Measurements from ENCODE around the gene SLC66A3. TPM values are rescaled to one million over a fixed set of nuclear protein-coding genes. Genes with fewer than 3 reads are reported as not detected.

Gene SLC66A3
- 10 to 100 TPM; 11.0 to 14.3 TPM for total RNA-seq
- long read RNA-seq, transcript PQLC3-201 (7 exons, 1,830 nt), result major isoform, 14 of 19 reads
- long read RNA-seq, partial matches to known transcripts, result 0 of 19 reads
- long read RNA-seq, other reads (novel, unspliced or antisense), result 1 of 19 reads

DNA sequence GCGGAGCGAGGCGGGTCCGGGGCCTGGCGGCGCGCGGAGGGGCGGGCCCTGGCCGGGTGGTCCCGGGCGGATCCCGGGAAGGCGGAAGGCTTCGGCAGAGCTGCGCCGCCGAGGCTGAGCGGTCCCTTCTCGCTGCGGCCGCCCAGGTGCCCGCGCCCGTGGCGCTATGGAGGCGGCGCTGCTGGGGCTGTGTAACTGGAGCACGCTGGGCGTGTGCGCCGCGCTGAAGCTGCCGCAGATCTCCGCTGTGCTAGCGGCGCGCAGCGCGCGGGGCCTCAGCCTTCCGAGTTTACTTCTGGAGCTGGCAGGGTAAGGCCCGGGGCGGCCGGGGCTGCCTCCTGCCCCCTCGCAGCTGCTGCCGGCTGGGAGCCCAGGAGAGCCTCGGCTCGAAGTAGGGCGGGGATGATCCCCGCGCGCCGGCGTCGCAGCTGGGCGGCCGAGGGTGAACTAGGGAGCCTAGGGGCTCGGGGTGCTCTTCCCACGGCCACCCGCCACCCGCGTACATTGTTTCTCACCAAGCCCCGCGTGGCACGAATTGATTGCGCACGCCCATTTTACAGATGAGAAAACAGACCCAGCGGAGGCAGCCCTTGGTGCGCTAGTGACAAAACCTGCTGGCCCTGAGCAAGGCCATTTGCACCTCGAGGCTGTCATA lies at the start of gene SLC66A3:
SLC66A3 (plus strand) TSS at position 87 of the 655 bp plus-strand sequence; CDS start at position 167, 80 bp downstream.
- peak; percentile 88 for DNase-seq
- intact Hi-C loops (cut with DNase I), result no loop called here
- ATAC-seq, result peak; percentile 90 to 91

DNA sequence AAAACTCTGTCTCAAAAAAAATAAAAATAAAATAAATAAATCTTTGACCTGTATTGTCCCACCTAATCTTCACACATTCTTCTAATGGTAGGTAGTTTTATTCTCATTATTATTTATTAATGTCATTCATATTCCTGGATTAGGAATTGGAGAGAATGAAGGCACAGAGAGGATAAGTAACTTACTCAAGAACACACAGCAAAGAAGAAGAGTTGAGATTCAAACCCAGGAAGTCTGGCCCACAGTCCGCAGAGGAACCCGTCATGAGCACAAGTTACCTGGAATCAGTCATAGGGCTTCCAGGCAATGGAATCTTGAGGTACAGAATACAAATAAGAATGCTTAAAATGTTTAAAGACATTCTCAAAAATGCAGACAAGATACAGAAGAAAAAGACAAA lies 46.3 kb upstream of the SLC66A3 start:
- intact Hi-C loops (cut with DNase I), result no loop called here
- ATAC-seq (no peak), DNase-seq (no peak)

DNA sequence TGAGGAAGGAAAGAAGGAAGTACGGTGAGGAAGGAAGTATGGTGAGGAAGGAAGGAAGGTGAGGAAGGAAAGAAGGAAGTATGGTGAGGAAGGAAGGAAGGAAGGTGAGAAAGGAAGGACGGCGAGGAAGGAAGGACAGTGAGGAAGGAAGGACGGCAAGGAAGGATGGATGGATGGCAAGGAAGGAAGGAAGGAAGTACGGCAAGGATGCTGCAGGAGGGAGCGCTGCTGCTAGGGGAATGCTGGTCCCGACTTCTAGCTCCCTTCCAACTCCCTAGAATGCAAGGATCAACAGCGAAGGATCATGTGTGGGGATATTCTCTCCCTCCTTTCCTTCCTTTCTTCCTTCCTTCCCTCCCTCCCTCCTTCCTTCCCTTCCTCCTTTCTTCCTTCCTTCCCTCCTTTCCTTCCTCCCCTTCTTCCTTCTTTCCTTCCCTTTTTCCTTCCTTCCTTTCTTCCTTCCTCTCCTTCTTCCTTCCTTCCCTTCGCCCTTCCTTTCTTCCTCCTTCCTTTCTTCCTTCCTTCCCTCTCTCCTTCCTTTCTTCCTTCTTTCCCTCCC lies 42.3 kb upstream of the SLC66A3 start:
- ATAC-seq (no peak), DNase-seq (no peak)
- intact Hi-C loops (cut with DNase I), result loop anchor here in 1 of 2 donors (10.0 kb wide), 1 partner anchor 198 kb away; the partner anchor contains the start of gene KCNF1

DNA sequence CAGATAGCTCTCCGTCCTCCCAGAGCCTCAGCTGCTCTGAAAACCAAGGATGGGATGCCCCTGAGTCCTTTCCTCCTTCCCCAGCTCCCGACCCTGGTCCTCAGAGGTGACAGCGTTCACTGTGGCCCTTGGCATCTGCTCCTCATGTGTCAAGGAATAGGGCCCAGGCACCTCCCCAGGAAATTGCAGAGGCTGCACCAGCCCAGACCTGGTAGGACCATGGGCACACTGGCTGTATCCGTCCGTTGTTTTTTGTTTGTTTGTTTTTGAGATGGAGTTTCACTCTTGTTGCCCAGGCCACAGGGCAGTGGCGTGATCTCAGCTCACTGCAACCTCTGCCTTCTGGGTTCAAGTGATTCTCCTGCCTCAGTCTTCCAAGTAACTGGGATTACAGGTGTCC lies 37.5 kb upstream of the SLC66A3 start:
- no peak for ATAC-seq
- intact Hi-C loops (cut with DNase I), result loop anchor here in 1 of 2 donors (10.0 kb wide), 1 partner anchor 203 kb away; the partner anchor contains the start of gene KCNF1
- no peak for DNase-seq

DNA sequence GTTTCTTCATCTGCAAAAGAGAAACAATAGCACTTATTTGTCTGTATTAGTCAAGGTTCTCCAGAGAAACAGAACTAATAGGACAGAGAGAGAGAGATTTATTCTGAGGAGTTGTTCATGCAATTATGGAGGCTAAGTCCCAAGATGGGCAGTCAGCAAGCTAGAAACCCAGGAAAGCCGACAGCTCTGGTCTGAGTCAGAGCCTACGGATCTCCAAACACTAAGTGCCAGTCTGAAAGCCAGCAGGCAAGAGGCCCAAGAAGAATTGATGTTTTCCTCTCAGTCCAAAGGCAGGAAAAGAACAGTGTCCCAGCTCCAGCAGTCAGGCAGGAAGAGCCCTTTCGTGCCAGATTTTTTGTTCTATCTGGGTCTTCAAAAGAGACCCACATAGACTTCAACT lies 36.5 kb upstream of the SLC66A3 start:
- ATAC-seq, result no peak
- DNase-seq, result no peak
- intact Hi-C loops (cut with DNase I), result loop anchor here in 1 of 2 donors (10.0 kb wide), 1 partner anchor 204 kb away; the partner anchor contains the start of gene KCNF1

DNA sequence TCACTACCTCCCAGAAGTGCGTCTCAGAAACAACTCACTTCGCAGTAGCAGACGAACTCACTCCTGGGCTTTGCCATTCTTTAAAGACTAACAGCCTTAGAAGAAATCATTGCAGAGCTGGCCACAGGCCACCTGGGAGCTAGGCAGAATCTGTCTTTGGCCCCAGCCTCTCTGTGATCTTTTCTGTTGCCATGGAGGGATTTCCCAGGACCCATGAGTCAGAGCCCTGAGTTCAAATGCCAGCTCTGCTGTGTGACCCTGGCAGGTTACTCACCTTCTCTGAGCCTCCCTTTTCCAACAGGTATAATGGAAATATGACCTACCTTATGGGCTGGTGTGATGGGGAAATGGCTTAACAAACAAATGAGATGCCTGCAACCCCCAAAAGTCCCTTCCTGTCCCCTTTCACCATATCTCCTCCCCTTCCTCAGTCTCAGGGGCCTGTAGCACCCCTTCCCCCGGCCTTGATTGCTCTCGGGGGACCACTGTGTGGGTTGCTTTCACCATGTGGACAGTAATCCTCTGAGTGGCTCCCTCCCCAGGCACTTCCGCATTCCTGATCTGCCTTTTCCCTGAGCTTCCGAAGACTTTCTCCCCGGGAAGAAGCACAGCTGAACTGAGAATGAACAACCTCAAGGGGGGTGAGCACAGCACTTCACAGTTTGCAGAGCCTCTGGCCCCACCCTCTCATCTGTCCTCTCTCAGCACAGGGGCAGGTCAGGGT lies 34.0 kb upstream of the SLC66A3 start:
- DNase-seq, result no peak
- no peak for ATAC-seq
- intact Hi-C loops (cut with DNase I), result loop anchor here in 1 of 2 donors (10.0 kb wide), 1 partner anchor 206 kb away; the partner anchor contains the start of gene KCNF1

DNA sequence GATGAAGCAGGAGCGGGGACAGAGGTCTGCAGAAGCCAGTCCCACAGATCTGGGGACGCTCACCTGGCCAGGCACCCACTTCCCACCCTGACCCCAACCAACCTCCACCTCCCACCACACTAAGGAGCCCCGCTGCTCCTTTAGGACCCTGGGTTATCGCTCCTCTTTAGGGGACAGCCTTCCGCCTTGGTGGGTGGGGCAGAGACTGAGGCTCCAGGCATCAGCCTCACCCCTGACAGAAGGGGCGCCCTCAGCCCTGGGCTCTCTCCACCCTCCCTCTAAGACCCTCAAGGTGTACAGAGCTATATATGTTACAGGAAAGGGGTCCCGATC lies 33.5 kb upstream of the SLC66A3 start:
- DNase-seq (no peak), ATAC-seq (no peak)
- intact Hi-C loops (cut with DNase I), result loop anchor here (2.0 to 10.0 kb wide), 2 partner anchors 207 to 289 kb away; partner anchors contain the start of gene KCNF1 (in 1 of the 2)

DNA sequence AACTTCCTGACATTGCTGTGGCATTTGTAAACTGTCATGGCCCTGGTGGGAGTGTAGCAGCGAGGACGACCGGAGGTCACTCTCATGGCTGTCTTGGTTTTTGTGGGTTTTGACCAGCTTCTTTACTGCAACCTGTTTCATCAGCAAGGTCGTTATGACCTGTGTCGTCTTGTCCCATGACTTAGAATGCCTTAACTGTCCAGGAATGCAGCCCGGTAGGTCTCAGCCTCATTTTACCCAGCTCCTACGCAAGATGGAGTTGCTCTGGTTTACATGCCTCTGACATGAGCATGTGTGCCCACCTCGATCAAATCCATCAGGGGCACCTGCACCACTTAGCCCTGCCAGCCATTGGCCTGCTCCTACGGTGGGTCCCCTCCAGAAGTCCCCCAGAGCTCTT lies 32.9 kb upstream of the SLC66A3 start:
- DNase-seq (no peak), ATAC-seq (no peak)
- intact Hi-C loops (cut with DNase I), result loop anchor here (2.0 to 10.0 kb wide), 2 partner anchors 208 to 290 kb away; partner anchors contain the start of gene KCNF1 (in 1 of the 2)

DNA sequence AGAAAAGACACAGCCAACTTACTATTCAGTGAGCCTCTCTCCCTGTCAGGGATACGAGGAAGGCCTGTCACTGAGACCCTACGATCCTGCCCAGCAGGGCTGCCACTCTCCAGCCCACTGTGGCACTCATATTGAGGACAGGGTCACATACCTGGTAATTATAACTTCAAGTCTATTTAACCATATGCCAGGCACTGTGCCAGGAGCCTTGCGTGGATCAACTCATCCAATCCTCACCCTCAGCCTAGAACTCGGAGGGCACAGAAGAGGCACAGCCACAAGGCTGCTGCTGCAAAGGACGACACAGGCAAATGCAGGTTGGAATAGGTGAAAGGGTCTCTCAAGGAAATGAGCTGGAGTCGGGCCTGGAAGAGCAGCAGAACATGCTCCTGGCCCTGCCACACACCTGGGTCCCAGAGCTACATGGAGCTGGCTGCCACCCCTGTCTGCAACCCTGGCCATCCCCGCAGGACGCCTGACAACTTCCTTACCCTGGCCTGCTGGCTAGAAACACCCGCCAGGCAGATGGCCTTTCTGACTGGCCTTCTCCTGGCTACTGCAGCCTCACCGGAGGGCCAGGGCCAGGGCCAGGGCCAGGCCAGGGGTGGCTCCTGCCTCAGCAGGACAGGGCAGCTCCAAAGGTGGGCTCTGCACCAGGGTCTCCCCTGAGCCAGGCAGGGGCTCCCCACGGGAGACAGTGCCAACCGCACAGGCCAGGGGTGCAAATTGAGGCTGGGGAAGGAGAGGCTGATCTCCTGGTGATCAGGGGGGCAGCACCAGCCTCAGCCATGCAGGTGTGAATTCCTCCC lies 32.1 kb upstream of the SLC66A3 start:
- DNase-seq (no peak), ATAC-seq (peak in 1 of 2 donors; percentile 6)
- intact Hi-C loops (cut with DNase I), result loop anchor here (2.0 to 10.0 kb wide), 2 partner anchors 208 to 290 kb away; partner anchors contain the start of gene KCNF1 (in 1 of the 2)

DNA sequence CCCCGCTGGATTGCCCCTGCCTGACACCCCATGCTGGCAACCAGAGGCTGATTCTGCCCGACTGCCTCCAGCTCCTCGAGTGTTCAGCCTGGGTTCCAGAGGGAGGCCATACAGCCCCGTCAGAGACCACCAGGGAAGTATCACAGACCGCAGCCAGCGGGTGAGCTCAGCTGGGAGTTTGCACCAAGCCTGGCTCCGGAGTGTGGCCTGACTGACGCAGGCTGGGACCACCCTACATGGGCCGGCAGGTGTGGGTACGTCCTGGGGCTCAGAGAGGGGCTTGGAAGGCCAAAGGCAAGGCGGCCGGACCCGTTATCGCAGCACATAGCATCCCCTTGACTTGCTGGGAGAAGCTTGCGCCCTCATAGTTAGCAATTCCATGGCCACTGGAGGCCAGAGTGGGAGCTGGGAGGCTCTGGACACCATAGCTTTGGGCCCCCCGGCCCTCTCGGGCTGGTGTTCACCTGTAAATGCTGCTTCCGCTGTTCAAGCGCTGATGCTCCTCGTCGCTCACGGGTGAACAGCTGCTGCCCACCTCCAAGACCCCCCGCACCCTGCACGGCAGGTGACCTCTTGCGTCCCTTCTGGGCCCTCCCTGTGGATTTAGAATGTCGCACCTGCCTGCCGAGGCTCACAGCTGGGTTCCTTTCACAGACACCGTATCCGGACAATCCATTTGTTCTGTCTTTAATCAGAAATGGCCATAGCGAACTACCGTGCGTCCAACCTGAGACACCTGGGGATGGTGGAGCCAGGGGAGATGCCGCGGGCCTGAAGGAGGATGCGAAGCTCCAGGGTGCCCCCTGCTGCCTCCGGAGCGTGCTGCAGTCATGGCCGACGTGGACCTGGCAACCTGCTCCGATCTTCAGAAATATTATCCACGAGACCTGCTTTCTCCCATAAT lies 31.2 kb upstream of the SLC66A3 start:
- DNase-seq, result peak; percentile 56
- peak; percentile 53 to 58 for ATAC-seq
- intact Hi-C loops (cut with DNase I), result loop anchor here (2.0 to 10.0 kb wide), 2 partner anchors 209 to 291 kb away; partner anchors contain the start of gene KCNF1 (in 1 of the 2)

DNA sequence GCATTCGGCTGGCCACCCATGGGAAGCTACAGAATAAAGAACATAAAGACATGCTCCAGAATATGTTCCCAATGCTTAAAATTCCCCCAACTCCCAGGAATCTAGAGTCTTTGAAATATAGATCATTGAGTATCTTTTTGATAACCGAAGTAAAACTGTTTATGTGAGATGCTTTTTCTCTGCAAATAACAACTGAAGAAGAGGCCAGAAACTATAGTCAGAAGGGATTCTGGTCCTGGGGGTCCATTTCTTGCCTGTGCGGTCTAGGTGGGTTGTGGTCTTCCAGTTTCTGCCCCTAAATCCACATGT lies 30.6 kb upstream of the SLC66A3 start:
- no peak for DNase-seq
- intact Hi-C loops (cut with DNase I), result loop anchor here in 1 of 2 donors (2.0 to 10.0 kb wide), 2 partner anchors 210 to 292 kb away; partner anchors contain the start of gene KCNF1
- no peak for ATAC-seq

DNA sequence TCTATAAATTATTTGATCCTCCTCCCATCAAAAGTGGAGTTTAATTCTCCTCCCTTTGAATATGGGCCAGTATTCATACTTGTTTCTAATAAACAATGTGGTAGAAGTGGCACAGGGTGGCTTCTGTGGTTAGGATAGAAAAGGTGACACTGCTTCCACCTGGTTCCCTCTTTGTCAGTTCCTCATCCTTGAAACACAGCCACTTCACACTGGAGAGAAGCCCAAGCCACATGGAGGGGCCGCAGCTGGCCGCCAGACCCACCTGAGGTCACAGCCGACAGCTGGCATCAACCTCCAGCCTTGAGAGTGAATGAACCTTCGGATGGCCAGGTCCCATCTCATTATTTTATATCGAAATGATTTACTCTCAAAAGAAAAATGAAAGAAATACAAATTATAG lies 27.5 kb upstream of the SLC66A3 start:
- ATAC-seq, result no peak
- no peak for DNase-seq
- intact Hi-C loops (cut with DNase I), result loop anchor here in 1 of 2 donors (10.0 kb wide), 1 partner anchor 213 kb away; the partner anchor contains the start of gene KCNF1

DNA sequence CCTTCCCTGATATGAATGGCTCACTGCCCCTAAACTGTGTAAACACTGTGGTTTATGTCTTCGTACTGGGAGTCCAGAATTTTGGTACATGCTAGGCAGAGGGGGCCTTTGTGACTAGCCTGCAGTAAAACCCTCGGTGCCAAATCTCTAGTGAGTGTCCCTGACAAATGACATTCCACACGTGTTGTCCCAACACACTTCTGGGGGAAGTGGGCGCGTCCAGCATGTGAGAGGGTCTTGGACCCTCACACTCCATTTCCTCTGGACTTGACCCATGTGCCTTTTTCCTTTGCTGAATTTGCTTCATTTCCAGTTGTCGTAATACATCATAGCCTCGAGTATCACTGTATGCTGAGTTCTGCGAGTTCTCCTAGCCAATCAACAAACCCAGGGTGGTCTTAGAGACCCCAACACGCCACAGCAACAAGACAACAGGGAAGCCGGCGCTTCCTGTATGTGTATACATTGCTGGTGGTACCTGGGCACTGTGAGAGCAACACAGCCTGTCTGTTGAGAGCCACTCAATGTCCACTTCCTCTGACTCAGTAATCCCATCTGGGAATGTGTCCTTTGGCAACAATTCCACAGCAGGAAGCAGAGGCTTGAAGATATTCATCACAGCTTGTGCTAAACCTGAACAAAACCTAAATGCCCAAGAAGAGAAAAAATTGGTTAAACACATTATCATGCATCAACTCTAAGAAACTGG lies 26.9 kb upstream of the SLC66A3 start:
- no peak for ATAC-seq
- intact Hi-C loops (cut with DNase I), result loop anchor here in 1 of 2 donors (10.0 kb wide), 1 partner anchor 214 kb away; the partner anchor contains the start of gene KCNF1
- no peak for DNase-seq

DNA sequence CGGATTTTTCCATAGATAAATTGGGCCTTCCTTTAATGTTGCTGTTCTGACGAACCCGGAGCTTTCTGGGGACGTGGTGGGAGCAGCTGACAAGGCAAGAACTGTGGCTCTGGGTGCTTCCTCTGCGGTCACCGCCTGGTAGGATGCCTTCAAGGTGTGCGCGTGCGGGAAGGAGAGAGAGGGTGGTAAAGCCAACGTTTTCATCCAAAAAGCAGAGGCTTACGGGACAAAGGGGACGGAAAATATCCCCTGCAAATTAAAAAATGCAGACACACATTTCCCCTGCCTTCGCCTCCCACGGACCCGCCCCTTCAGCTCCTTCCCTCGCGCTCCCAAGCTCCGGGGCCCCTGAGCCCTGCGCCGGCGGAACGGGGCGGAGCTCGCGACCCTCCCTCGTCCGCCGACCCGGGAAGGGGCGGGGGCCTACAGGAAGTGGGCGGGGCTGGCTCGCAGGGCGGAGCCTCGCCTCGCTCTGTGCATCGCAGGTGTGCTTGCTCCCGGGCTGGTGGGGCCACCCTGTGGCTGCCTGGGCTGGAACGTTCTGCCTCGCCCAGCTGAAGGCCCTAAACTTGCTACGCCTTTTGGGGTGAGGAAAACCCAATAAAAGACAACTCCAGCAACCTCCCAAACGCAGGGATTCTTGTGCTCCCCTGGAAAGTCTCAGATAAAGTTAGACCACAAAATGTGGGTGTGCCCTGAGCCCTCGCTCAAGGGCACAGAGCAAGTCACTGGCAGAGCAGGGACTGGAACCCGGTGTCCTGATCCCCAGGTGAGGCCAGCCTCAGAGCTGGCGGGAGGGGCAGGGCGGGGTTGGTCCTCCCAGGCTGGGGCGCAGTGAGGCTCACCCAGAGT lies 25.4 kb upstream of the SLC66A3 start:
- DNase-seq (peak; percentile 61), ATAC-seq (peak; percentile 62 to 64)
- intact Hi-C loops (cut with DNase I), result loop anchor here in 1 of 2 donors (5.0 to 10.0 kb wide), 2 partner anchors 215 to 452 kb away; partner anchors contain the start of gene KCNF1

DNA sequence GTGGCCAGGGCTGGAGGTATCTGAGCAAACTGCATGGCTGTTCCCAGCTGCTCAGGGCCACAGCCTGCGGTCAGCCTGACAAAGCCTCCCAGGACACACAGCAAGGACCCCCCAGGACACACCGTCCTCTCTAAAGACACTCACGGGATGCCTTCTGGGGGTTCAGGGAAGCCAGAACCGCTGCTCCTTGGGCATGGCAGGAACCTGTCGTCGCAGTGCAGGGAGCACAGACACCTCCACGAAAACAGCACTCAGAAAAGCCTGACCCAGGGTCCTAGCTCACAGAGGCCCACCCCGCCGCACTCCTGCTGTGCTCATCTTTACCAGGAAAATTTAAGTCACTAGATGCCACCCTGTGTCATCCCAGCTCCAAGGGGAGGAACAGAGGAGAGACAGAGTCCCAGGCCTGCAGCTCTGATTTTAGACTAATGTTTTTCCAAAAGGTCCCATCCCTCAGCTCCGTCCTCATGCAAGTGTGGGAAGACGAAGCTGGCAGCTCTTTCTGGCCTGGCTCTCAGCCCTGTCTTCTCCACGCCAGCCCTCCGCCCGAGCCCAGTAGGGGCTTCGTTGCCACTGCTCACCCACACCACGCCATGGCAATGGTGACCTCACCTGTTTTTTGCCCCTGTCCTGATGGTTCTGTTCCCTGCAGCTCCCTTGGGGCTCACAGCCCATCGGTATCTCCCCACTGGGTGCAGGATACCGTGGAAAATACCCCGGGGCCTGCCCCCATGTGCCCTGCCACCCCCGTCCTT lies 23.9 kb upstream of the SLC66A3 start:
- intact Hi-C loops (cut with DNase I), result loop anchor here in 1 of 2 donors (5.0 kb wide), 1 partner anchor 451 kb away; no protein-coding TSS in a partner anchor
- DNase-seq (no peak), ATAC-seq (no peak)

Data from left cardiac atrium (tissue), 4 donors.